HG03565 (cell line): ENCODE results near the gene ADD1.

Experiments
- ATAC-seq: cut with Tn5 transposase; IDR thresholded peaks from one replicate; pipeline ENCODE4 v1.9.1; 2021; ENCODE audit warnings: mild to moderate bottlenecking, moderate library complexity; ENCODE audit not compliant: unreplicated experiment

Gene ADD1

GRCh38 chr4:2843263-2843940 lies at the start of gene ADD1:
Gene ADD1 (plus strand): TSS chr4:2843844. CDS start chr4:2875916, 32,072 bp downstream.
- ATAC-seq, result peak; percentile 84

GRCh38 chr4:2794486-2795299 lies 49.0 kb upstream of the ADD1 start:
- no peak for ATAC-seq

GRCh38 chr4:2795300-2795892 lies 48.2 kb upstream of the ADD1 start:
- ATAC-seq, result no peak

- ATAC-seq, result no peak
Measured at GRCh38 chr4:2795893-2796848, 47.5 kb upstream of the ADD1 start.

- no peak for ATAC-seq
Measured at GRCh38 chr4:2796849-2797544, 46.6 kb upstream of the ADD1 start.

- ATAC-seq, result no peak
Measured at GRCh38 chr4:2797545-2798305, 45.9 kb upstream of the ADD1 start.

- ATAC-seq, result no peak
Measured at GRCh38 chr4:2798399-2799223, 45.0 kb upstream of the ADD1 start.

GRCh38 chr4:2799224-2799911 lies 44.3 kb upstream of the ADD1 start:
- ATAC-seq, result no peak

GRCh38 chr4:2799971-2800690 lies 43.5 kb upstream of the ADD1 start:
- ATAC-seq, result no peak

GRCh38 chr4:2800691-2801596 lies 42.7 kb upstream of the ADD1 start:
- no peak for ATAC-seq

- ATAC-seq, result no peak
Measured at GRCh38 chr4:2802618-2803531, 40.8 kb upstream of the ADD1 start.

- no peak for ATAC-seq
Measured at GRCh38 chr4:2803624-2804448, 39.8 kb upstream of the ADD1 start.

GRCh38 chr4:2804449-2804972 lies 39.1 kb upstream of the ADD1 start:
- no peak for ATAC-seq

- no peak for ATAC-seq
Measured at GRCh38 chr4:2804973-2805501, 38.6 kb upstream of the ADD1 start.
